Raji (cell line): ENCODE measurements around the gene CDK2.

Source experiments
- POLR2A ChIP-seq: IDR thresholded peaks from 2 replicates; pipeline ENCODE4 v1.6.1; 2011; ENCODE audit warnings: low read depth, low read length, control low read depth; ENCODE audit not compliant: insufficient read depth

CDK2 gene

DNA sequence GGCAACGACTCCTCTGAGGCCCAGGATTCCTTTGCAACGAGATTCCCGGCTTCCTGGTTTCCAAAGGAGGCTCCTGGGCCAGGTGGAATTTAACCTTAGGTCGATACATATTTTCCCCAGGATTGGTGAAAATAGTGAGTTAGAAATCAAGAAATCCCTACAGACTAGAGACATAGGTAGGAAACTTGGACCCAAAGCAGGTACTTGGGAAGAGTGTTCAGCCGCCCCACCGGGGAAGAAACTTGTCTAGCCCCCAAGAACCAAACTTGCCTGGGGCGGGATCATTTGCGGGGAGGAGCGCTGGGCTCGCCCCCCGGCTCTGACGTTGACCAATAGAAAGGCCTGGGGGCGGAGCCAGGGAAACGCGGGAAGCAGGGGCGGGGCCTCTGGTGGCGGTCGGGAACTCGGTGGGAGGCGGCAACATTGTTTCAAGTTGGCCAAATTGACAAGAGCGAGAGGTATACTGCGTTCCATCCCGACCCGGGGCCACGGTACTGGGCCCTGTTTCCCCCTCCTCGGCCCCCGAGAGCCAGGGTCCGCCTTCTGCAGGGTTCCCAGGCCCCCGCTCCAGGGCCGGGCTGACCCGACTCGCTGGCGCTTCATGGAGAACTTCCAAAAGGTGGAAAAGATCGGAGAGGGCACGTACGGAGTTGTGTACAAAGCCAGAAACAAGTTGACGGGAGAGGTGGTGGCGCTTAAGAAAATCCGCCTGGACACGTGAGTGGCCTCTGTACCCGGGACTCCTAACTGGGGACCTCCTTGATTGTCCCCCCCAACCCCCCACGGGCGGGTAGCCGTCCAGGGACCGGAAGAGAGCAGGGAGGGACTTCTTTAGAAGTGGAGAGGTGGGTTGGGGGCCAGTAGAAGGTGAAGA is at the start of gene CDK2:
CDK2 (plus strand) TSS at position 423 of the 874 bp plus-strand sequence; CDS start at position 602, 179 bp downstream.
- peak; percentile 88 for TF ChIP-seq POLR2A

DNA sequence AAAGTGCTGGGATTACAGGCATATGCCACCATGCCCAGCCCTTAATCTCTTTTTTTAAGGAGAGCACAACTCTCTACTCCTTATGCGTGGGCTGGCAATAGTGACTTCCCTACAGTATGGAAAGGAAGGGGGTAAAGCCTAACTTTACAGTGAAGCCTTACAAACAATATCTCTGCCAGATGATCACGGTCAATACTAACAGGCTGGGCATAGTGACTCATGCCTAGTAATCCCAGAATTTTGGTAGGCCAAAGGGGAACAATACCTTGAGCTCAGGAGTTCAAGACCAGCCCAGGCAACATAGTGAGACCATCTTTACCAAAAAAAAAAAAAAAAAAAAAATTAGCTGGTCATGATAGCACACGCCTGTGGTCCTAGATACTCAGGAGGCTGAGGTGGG is 44.5 kb upstream of the CDK2 start:
- no peak for TF ChIP-seq POLR2A

DNA sequence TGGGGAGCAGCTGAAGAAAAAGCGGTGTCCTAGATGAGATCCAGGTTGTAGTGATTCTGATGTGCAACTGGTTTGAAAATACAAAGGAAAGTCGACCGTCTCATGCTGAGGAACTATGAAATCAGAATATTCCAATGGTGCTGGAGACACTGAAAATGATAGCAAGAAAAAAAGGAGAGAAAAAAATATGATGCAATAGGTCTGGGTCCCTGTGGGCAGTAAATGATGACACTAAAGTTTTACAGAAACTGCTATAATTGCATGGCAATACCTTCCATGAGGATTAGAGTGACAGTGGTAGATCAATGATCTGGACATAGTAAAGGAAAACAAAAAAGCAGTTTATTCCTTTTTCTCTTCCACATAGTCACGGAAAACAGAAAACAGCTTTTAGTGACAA is 41.3 kb upstream of the CDK2 start:
- no peak for TF ChIP-seq POLR2A

DNA sequence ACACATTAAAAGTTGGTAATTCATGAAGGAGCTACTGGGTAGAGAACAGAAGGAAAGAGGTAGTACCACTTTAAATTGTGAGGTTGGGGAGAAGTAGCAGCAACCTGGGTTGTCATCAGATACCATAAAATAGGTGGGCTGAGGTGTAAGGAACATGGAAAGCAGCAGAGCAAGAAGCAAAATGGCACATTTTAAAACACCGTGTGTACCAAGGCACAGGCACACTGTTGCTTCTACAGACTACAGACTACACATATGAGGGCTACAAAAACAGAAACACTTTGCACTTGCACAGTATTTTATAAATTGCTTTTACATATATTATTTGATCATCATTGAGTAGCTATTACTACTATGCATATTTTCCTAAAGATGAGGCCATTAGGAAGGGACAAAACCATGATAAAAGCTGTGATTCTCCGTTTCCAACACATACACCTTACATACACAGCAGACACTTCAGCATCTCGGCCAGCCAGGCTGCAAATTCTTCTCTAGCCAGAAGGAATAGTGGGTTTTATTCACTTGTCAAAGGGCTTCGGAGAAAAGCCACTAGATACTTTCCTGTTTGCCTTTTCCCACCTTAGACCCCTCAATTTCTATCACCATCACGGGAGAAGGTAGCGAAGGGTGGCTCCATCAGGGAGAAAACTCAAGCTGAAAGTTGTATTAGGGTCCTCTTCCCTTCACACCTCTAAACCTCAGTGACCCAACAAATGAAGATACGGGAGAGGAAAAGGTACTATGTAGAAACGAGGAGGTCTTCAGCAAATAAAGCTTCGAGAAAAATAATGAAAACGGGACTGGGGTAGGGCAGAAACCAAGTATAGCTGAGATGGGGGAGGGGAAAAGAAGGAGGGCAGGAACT is 40.5 kb upstream of the CDK2 start:
- TF ChIP-seq POLR2A, result no peak

DNA sequence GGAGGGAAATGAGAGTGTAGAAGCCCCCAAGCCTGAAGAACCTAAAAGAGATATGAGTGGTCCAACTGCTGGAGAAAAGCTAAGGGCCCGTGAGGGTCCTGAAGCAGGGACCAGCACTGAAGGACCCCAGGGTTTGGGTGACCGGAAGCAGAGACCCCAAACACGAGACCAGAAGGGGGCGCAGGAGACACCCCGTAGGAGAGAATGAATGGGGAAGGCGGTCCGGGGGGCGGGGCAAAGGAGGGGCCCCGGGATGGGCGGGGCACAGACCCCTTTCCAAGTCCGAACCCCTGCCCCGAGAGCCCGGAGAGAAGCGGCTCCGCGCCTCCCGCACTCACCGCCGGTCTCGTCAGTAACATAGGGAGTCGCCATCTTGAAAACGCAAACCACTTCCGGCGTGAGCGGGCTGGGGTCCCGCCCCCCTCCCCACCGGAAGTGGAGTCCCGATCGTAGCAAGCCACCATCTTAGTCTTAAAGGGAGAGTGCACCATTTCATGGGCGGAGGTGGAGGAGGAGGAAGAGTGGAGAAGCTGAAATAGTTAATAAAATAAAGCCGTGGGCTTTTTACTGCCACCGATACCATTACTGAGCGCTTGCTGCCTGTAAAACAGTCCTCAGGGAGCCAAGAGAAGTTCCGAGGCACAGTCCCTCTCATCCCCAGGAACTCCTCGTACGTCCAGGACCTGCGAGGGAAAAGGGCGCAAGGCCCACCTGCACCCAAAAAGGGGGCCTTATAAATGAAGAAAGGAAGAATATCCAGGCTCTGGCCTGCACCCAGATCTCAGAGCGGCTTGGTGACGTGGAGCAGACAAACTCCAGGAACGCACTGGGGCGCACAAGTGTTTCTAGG is 39.7 kb upstream of the CDK2 start:
- TF ChIP-seq POLR2A, result peak; percentile 29; the same call in 1 of the 2 replicates

DNA sequence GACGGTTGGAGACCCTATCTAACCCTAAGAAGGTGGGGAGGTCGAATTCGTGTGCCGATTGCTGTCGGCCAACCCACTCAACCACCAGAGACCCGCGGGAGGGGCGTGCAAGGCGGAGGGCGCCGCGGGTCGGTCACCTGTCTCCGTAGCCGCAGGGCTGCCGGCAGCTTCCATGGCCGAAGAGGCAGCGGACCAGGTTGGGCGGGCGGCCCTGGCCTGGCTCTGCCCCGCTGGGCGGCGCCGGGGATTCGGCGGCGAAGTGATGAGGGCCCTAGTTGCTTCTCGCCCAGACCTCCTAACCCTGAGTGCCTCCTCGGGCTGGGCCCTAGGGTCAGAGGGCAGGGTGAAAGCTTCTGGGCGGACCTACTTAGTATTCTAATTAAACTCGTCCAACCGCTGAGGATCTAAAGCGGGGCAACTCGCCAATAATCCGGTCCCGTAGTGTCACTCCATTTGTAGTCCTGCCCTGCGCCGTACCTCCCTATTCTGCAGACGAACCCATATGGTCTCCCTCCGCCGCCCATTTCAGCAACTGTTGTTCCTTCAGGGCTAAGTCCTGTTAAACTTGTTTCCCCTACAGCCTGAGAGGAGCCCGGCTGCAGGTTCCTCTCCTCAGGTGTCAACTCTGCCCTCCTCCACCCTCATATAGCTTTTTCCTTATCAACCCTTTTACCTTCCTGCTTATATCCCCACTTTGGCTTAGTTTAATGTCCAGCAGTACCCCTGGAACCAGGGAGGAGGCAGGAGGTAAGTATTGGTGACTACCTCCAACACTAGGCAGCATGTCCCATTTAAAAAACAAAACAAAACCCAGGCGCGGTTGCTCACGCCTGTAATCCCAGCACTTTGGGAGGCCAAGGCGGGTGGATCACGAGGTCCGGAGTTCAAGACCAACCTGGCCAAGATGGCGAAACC is 38.8 kb upstream of the CDK2 start, which contains the start of gene PYM1:
PYM1 (minus strand) TSS at position 307 of the 915 bp plus-strand sequence; CDS start at position 174, 133 bp downstream.
- TF ChIP-seq POLR2A, result peak; percentile 86

DNA sequence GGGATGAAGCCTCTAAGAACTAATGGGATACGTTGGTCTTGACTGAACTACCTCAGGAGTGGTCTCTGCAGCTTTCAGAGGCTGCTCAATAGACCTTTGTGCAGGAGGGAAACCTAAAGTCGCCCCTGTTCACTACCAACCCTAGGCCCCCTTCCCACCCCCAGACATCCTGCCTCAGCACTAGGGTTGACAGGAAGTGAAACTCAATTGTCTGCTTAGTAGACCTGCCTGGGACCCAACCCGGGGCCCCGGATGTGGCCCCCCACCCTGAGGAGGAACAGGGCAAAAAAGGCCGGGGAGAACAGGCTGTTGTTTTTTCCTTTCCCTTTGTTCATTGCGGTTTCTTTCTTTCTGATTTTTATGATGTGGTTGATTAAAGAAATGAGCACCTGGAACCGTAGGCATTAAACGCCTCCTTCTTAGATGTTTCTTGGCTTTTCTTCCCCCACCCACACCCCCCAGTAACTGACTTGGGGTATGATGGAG is 37.3 kb upstream of the CDK2 start:
- TF ChIP-seq POLR2A, result peak; percentile 67

DNA sequence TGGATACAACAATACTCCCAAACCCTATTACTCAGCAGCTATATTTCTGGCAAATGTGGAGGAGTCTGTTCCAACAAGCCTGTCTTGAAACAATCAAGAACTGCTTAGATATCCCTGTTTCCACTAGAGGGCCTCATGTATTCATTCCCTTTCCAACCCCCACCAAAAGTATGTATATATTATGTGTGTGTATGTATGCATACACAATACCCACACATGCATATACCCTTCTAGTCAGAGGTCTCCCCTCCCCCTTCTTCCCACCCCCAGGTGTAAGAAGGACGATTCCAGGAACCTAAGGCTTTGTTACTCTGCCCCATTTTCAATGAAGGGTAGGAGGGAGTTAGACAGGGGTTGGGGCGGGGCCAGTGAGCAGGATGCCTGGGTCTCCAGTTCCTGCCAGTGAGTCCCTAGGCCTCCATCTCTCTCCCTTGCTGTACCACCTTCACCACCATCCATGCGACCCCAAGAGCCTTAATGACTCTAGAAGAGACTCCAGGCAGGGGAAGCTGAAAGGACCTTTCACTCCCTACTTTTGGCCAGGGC is 35.8 kb upstream of the CDK2 start, which contains the start of gene DGKA:
DGKA (plus strand) TSS at position 392 of the 546 bp plus-strand sequence. CDS start 5,342 bp downstream, outside the sequence.
- TF ChIP-seq POLR2A, result peak; percentile 61

DNA sequence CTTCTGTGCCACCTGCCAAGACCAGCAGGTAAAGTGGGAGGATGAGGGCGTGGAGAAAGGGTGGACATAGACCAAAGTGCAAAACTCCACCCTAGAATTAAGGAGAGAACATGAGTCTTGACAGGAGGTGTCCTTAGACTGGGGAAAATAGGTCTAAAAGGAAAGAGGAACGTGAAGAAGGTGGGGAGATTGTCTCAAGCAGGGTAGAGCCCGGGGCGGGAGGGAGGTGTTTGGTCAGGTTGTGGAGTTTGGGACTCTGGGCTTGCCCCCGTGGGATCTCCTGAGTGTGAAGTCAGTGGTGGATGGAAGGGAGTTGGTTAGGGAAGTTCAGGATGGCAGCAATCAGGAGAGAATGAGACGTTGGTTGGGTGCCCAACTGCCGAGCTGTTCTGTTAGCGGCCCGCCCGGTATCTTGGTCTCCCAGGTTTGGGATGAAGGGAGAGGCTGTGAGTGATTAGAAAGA is 35.3 kb upstream of the CDK2 start:
- TF ChIP-seq POLR2A, result no peak

DNA sequence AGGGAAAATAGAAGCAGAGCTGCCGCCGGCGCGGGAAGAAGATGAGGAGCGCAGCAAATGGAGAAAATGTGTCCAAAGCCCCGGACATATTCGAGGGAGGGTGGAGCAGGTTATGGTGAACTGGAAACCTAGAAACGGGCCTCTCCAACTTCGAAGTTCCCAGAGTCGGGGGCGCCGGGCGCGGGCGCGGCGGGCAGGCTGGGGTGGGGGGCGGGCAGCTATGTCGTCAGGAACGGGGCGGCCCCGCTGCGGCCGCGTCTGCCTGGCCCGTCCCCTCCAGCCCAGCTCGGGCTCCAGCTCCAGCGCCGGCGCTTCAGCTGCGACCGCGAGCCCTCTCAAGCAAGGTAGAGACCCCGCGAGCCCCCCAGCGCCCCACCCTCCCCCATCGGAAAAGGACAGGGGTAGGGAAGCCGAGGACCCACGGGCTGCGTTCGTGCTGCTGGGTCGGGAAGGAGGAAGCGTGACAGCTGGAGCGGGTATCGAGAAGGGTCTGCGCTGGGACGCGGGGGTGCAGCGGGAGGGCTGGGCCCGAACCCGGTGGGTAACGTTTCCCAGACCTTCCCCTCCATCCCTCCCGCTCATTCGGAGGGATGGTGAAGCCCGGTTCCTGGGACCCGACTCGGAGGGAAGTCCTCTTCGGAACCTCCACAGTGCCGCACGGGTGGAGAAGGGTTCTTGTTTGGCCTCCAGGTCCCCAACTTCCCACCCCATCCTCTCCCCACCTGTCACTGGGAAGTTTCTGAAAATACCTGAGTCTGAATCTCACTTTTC is 34.7 kb upstream of the CDK2 start:
- TF ChIP-seq POLR2A, result no peak

DNA sequence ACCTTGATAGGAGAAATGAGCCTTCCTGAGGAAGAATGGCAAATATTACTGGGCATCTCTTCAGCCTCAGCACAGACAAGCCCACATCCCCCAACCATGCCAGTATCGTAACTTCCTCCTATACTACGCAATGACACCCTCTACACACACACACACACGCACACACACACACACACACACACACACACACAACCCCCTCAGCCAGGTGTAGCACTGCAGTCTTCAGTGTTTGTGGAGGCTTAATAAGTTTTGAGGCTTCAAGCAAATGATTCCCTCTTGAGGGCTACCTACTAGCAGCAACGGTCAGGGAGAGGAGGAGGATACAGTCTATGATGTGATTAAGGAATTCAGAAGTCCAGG is 34.1 kb upstream of the CDK2 start:
- 0 out of 2 replicates have a peak, but pooled peaks have one; percentile 23 for TF ChIP-seq POLR2A

DNA sequence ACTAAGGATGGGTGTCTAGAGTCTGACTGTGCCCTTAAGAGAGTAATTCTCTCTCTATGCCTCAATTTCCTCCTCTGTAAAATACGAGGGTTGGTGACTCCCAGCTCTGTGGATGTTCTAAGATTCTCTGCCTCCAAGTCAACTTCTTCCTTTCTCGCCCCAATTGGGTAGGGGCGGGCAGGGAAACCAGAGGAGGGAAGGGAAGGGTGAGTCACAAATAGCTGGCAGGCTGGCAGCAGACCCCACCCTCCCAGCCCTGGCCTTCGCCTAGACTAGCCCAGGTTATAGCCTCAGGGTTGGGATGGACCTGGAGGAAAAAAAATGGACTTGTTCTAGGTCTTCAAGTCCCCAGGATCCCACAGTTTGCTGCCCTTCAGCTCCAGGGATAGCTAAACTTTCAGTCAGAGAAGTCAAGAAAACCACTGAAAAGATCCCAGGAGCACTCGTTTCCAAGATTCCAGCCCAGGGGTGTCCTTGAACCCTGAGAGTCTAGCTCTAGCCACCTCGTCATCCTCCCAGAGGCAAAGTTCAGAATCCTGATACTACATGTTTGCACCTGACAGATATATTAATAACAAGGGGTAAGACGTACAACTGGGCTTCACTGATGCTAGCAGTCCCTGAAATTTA is 33.3 kb upstream of the CDK2 start:
- TF ChIP-seq POLR2A, result no peak
